A549 (cell line): Measurements from ENCODE around the gene TOM1L2. TPM values are rescaled to one million over a fixed set of nuclear protein-coding genes. Genes with fewer than 3 reads are reported as not detected.

Source experiments
- ATAC-seq, 2 experiments: fragments of 200-7000 bp in 1 of 2; fragments of >200 bp in 1 of 2; cut with Nextera tagmentation in 1 of 2; cut with Tn5 transposase in 1 of 2; 3 replicates each; pipeline versions ENCODE4 v1.8.0 to v1.9.1; 2018 to 2020; ENCODE audit warnings: mild to moderate bottlenecking in 1 of 2, moderate library complexity in 1 of 2
- CTCF ChIA-PET: fragments of 300-600 bp; sonication (Branson Sonifier 250); formaldehyde crosslinking; extraction: SDS; loops from one replicate; lab custom pipeline; 2021; ENCODE audit warnings: antibody characterized with exemption, inconsistent platforms; lab: Yijun Ruan, JAX
- POLR2A ChIA-PET: fragments of 350-600 bp; formaldehyde crosslinking; extraction: SDS; loops from one replicate; lab custom pipeline; 2021; ENCODE audit warnings: antibody characterized with exemption, inconsistent platforms; lab: Yijun Ruan, JAX
- DNase-seq, 2 experiments: peaks; one replicate each; pipeline versions ENCODE4 v3.0.0 to v3.0.0-alpha.2; 2011 to 2016; ENCODE audit warnings: low read depth in 1 of 2, low spot score in 1 of 2
- FAIRE-seq: peaks from 2 replicates; lab custom pipeline; 2011; peaks lifted over from hg19 to GRCh38; lab: Jason Lieb, UNC
- H3K27ac ChIP-seq, 2 experiments: fragments of >200 bp; sonication (Bioruptor Twin); formaldehyde crosslinking; 3 replicates each; pipeline ENCODE4 v1.5.1; 2016 to 2017
- H3K4me1 ChIP-seq: fragments of >200 bp; sonication (Bioruptor Twin); formaldehyde crosslinking; 3 replicates; pipeline ENCODE4 v1.6.1; 2016
- H3K4me2 ChIP-seq: fragments of >200 bp; sonication (Bioruptor Twin); formaldehyde crosslinking; 3 replicates; pipeline ENCODE4 v1.6.1; 2016
- H3K4me3 ChIP-seq: fragments of >200 bp; sonication (Bioruptor Twin); formaldehyde crosslinking; 3 replicates; pipeline ENCODE4 v1.5.1; 2016
- H3K9me3 ChIP-seq: fragments of >200 bp; sonication (Bioruptor Twin); formaldehyde crosslinking; 3 replicates; pipeline ENCODE4 v1.6.1; 2016
- BHLHE40 ChIP-seq: IDR thresholded peaks from 2 replicates; pipeline ENCODE4 v1.6.1; 2012; ENCODE audit warnings: low read depth, low read length, inconsistent platforms
- CBX2 ChIP-seq: fragments of 200-600 bp; sonication (generic); IDR thresholded peaks from 2 replicates; pipeline ENCODE4 v1.6.1; 2016; ENCODE audit warnings: low read depth, mild to moderate bottlenecking, borderline replicate concordance
- CBX8 ChIP-seq: fragments of 200-600 bp; sonication (generic); IDR thresholded peaks from 2 replicates; pipeline ENCODE4 v1.6.1; 2016
- CHD4 ChIP-seq: fragments of 200-600 bp; sonication (generic); IDR thresholded peaks from 2 replicates; pipeline ENCODE4 v1.6.1; 2016; ENCODE audit warnings: antibody characterized with exemption, mild to moderate bottlenecking, borderline replicate concordance
- EHMT2 ChIP-seq: fragments of 200-600 bp; sonication (generic); IDR thresholded peaks from 2 replicates; pipeline ENCODE4 v1.6.1; 2016; ENCODE audit warnings: antibody characterized with exemption, low read depth, mild to moderate bottlenecking, moderate library complexity
- HDAC2 ChIP-seq: fragments of 200-600 bp; sonication (generic); IDR thresholded peaks from 2 replicates; pipeline ENCODE4 v1.6.1; 2016
- HEYL ChIP-seq: fragments of 250-450 bp; sonication (Bioruptor Pico); IDR thresholded peaks from 2 replicates; pipeline ENCODE4 v1.8.0; 2021; ENCODE audit warnings: mild to moderate bottlenecking, moderate library complexity
- JUNB ChIP-seq: fragments of >200 bp; sonication (Bioruptor Twin); formaldehyde crosslinking; IDR thresholded peaks from 2 replicates; pipeline ENCODE4 v1.6.1; 2016
- KDM5A ChIP-seq: fragments of 200-600 bp; sonication (generic); IDR thresholded peaks from 2 replicates; pipeline ENCODE4 v1.6.1; 2016; ENCODE audit warnings: antibody characterized with exemption, mild to moderate bottlenecking
- NPAS2 ChIP-seq: fragments of 250-450 bp; sonication (Bioruptor Pico); IDR thresholded peaks from 2 replicates; pipeline ENCODE4 v1.8.0; 2022; ENCODE audit warnings: mild to moderate bottlenecking, moderate library complexity, borderline replicate concordance
- NR3C1 ChIP-seq: fragments of >200 bp; sonication (Bioruptor Twin); formaldehyde crosslinking; IDR thresholded peaks from 3 replicates; pipeline ENCODE4 v1.6.1; 2017
- PHF8 ChIP-seq: fragments of 200-600 bp; sonication (generic); IDR thresholded peaks from 2 replicates; pipeline ENCODE4 v1.6.1; 2016; ENCODE audit warnings: low read depth, mild to moderate bottlenecking, antibody characterized with exemption, moderate library complexity, borderline replicate concordance
- POLR2AphosphoS2 ChIP-seq: conservative IDR thresholded peaks from 2 replicates; pipeline ENCODE4 v1.6.1; 2012; ENCODE audit warnings: low read length, improper control_type of control experiment, inconsistent platforms
- RAD21 ChIP-seq, 2 experiments: fragments of >200 bp in 1 of 2; sonication (Bioruptor Twin) in 1 of 2; formaldehyde crosslinking in 1 of 2; IDR thresholded peaks in 1 of 2; conservative IDR thresholded peaks in 1 of 2; 2 replicates in 1 of 2; 3 replicates in 1 of 2; pipeline ENCODE4 v1.6.1; 2012 to 2018; ENCODE audit warnings: inconsistent platforms in 1 of 2
- RCOR1 ChIP-seq: fragments of 150-350 bp; IDR thresholded peaks from 2 replicates; pipeline ENCODE4 v1.6.1; 2014; ENCODE audit warnings: antibody characterized with exemption, low read length, low read depth
- SREBF2 ChIP-seq: fragments of 450-650 bp; IDR thresholded peaks from 2 replicates; pipeline ENCODE4 v1.6.1; 2014; ENCODE audit warnings: mild to moderate bottlenecking, moderate library complexity
- ZC3H11A ChIP-seq: fragments of 450-650 bp; IDR thresholded peaks from 2 replicates; pipeline ENCODE4 v1.6.1; 2014; ENCODE audit warnings: antibody characterized with exemption, mild to moderate bottlenecking
- ZNF302 ChIP-seq: fragments of 250-450 bp; sonication (Bioruptor Pico); IDR thresholded peaks from 2 replicates; pipeline ENCODE4 v1.9.0; 2021; ENCODE audit warnings: inconsistent platforms, mild to moderate bottlenecking, moderate library complexity
- WGBS: methylation state at CpG from one replicate; pipeline ENCODE4 v1.1.6; 2017; ENCODE audit errors: missing lambda C conversion rate; 5-methylcytosine and 5-hydroxymethylcytosine counted together
- polyA plus RNA-seq, 4 experiments: library from polyadenylated mRNA; depleted of rRNA in 3 of 4; stranded (reverse); fragments of >200 nt; fragmentation: RNase III in 1 of 4; extraction: RNeasy Plus Mini Kit Qiagen cat#74134 plus additional on column Dnase treatment in 1 of 4; gene quantifications; 2 replicates in 3 of 4; 3 replicates in 1 of 4; pipeline ENCODE4 v1.2.3, GENCODE V29; 2011 to 2017
- TF ChIP-seq, protein P1 (sequence below): fragments of 250-450 bp; sonication (Bioruptor Pico); IDR thresholded peaks from 2 replicates; pipeline ENCODE4 v1.5.0; 2021; ENCODE audit warnings: mild to moderate bottlenecking, moderate library complexity, borderline replicate concordance
- TF ChIP-seq, protein P2 (sequence below): fragments of 150-350 bp; IDR thresholded peaks from 2 replicates; pipeline ENCODE4 v1.6.1; 2014; ENCODE audit warnings: low read depth, mild to moderate bottlenecking, low read length

Gene TOM1L2
- polyA plus RNA-seq, 2 of the 4 experiments (the other 2 are of a cell fraction): 19.2 to 24.7 TPM

DNA sequence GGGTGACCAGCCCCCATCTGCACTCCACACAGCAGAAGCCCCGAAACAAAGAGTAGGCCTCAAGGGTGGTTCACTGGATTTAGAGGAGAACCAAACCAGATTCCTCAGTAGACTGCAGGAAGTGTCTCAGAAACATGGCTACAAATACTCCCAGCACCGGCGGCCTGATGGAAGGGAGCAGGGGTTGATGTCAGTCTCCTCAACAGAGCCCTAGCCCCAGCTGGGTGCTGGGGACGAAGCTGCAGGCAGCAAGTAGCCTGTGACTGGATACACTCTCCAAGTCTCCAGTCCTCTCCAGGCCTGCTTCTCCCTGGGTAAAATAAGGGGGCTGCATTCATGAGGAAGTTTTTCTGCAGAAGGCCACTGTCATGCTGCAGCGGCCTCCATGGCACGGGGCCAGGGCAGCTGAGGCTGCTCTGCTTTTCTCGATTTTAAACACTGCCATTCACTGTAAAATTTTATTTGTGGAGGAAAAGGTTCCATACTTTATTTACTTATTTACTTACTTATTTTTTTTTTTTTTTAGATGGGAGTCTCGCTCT lies 98.7 kb downstream of the TOM1L2 start:
- ChIA-PET POLR2A (no interaction called here), CTCF (interaction anchor here (1.2 to 35.9 kb wide), 6 partner anchors 8 to 54 kb away, joined by 4 to 859 read pairs (median 20); no protein-coding TSS in a partner anchor)
- H3K27ac ChIP-seq: no peak overlapping the region
- whole genome bisulfite sequencing: 87% methylated on average over 8 of the region's 8 CpGs
- H3K4me2 ChIP-seq: no peak overlapping the region
- ATAC-seq (no peak), FAIRE-seq (no peak), DNase-seq (no peak)
- H3K4me1 ChIP-seq: peaks cover 5% of the 10 kb centered on the region; the same call in 1 of the 3 replicates
- no peak for TF ChIP-seq POLR2AphosphoS2
- no peak for TF ChIP-seq CHD4
- TF ChIP-seq JUNB: no peak
- no peak overlapping the region for H3K4me3 ChIP-seq
- H3K9me3 ChIP-seq: no peaks in the 10 kb centered on the region

DNA sequence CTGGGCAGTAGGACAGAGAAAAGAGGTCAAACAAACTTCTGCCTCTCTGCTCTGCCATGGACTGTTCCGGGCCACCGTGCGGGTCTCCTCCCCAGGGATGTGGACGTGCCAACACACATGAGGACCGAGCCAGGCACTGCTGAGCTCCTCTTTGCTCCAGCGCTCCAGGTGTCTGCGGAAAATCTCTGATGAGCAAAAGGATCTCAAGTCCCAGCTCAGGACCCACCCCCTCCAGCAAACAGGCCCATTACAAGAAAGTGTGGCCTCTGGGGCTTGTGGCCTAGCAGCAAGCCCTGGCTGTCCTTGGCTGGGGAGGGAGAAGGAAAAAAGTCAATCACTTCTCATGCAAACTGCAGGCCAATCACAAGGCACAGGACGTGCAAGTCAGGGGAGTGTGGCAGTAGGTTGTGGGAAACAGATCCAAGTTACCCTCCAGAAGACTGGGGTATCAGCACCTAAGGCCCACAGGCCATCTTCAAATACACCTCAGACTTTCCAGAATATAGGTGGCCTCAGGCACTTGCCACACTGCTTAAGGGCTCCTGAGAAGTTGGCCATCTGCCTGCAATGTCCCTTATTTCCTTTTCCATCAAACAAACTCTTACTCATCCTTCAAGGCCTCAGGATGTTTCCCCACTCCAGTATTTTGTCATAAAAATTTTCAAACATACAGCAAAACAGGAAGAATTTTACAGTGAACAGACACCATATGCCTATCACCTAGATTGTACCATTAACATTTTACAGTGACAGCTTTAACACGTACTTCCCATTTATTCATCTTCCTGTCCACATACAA lies 99.5 kb downstream of the TOM1L2 start:
- H3K27ac ChIP-seq: no peak overlapping the region
- no peaks in the 10 kb centered on the region for H3K9me3 ChIP-seq
- H3K4me3 ChIP-seq: no peak overlapping the region
- WGBS: 89% methylated on average over 9 of the region's 9 CpGs
- H3K4me1 ChIP-seq: peaks cover 5% of the 10 kb centered on the region; the same call in 1 of the 3 replicates
- no peak for ATAC-seq
- no peak for FAIRE-seq
- DNase-seq: no peak
- no peak overlapping the region for H3K4me2 ChIP-seq
- ChIA-PET CTCF (interaction anchor here (1.2 to 35.9 kb wide), 5 partner anchors 13 to 71 kb away, joined by 3 to 859 read pairs (median 4); no protein-coding TSS in a partner anchor), POLR2A (no interaction called here)
- TF ChIP-seq, protein P1, sequence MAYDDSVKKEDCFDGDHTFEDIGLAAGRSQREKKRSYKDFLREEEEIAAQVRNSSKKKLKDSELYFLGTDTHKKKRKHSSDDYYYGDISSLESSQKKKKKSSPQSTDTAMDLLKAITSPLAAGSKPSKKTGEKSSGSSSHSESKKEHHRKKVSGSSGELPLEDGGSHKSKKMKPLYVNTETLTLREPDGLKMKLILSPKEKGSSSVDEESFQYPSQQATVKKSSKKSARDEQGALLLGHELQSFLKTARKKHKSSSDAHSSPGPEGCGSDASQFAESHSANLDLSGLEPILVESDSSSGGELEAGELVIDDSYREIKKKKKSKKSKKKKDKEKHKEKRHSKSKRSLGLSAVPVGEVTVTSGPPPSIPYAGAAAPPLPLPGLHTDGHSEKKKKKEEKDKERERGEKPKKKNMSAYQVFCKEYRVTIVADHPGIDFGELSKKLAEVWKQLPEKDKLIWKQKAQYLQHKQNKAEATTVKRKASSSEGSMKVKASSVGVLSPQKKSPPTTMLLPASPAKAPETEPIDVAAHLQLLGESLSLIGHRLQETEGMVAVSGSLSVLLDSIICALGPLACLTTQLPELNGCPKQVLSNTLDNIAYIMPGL (CRISPR knock-in tag): no peak
- no peak for TF ChIP-seq ZNF302
- TF ChIP-seq RAD21 (conservative IDR thresholded peaks at IDR 0.05 in 1 of 2, IDR thresholded peaks at IDR 0.05 in 1 of 2): no peak
- TF ChIP-seq, protein P2, sequence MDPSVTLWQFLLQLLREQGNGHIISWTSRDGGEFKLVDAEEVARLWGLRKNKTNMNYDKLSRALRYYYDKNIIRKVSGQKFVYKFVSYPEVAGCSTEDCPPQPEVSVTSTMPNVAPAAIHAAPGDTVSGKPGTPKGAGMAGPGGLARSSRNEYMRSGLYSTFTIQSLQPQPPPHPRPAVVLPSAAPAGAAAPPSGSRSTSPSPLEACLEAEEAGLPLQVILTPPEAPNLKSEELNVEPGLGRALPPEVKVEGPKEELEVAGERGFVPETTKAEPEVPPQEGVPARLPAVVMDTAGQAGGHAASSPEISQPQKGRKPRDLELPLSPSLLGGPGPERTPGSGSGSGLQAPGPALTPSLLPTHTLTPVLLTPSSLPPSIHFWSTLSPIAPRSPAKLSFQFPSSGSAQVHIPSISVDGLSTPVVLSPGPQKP: no peak
- TF ChIP-seq HDAC2: no peak
- no peak for TF ChIP-seq BHLHE40
- TF ChIP-seq NR3C1: no peak
- TF ChIP-seq PHF8: no peak

DNA sequence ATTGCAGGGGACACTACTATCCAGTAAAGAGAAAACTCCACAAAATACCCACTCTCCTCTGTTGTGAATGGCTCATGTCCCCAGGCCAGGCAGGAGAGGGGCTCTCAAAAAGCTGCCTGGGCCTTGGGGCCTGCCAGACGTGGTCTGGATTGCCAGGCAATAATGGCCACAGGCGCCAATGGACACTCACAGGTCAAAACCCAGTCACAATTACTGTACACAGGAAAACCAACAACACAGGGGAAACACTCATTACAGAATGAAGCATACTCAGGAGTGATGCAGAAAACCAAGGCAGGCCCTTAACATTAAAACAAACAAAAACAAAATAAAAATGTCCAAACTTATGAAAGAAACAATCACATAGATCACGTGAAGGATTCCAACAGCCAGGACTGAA lies 100.3 kb downstream of the TOM1L2 start:
- POLR2A ChIA-PET: no interaction called here
- no peak for DNase-seq
- no peak for ATAC-seq
- no peak overlapping the region for H3K4me2 ChIP-seq
- peaks cover 5% of the 10 kb centered on the region; the same call in 1 of the 3 replicates for H3K4me1 ChIP-seq
- no peak overlapping the region for H3K27ac ChIP-seq
- H3K9me3 ChIP-seq: no peaks in the 10 kb centered on the region
- 79% methylated on average over 3 of the region's 3 CpGs for WGBS
- TF ChIP-seq SREBF2: no peak
- no peak for TF ChIP-seq CHD4
- TF ChIP-seq CBX8: no peak
- TF ChIP-seq NPAS2 (CRISPR knock-in tag): no peak
- no peak for TF ChIP-seq HEYL (CRISPR knock-in tag)
- TF ChIP-seq CBX2: no peak
- no peak for TF ChIP-seq EHMT2
- TF ChIP-seq RCOR1: no peak
- no peak for TF ChIP-seq KDM5A
- no peak for TF ChIP-seq ZC3H11A
- no peak for TF ChIP-seq ZNF302
- no peak overlapping the region for H3K4me3 ChIP-seq
- FAIRE-seq: no peak
- CTCF ChIA-PET: interaction anchor here (1.0 to 35.9 kb wide), 9 partner anchors 12 to 72 kb away, joined by 3 to 859 read pairs (median 7); no protein-coding TSS in a partner anchor
